ENCODE data around the gene ITGA3. TPM values are rescaled to one million over a fixed set of nuclear protein-coding genes. Genes with fewer than 3 reads are reported as not detected.

The ITGA3 gene
- total RNA-seq, 1 donor from 2014 or later = 13.2 TPM

DNA sequence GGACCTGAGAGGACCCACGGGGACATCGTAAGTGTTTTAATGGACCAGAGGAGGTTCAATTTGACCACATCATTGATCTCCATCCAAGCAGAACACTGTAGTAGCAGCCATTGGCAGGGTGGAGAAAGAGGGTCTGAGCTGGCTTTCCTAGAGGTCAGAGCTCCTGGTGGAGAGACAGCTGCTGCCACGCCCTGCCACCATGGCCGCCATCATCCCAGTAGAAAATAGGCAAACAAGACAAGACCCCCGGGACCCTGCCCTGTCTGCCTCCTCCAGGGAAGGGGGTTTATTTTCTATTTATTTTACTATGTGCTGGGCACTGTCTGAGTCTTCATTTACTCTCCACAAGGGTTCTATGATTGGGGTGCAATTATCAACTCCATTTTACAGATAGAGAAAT lies 11.4 kb upstream of the ITGA3 start:
- no peak overlapping the region for H3K4me3 Mint-ChIP-seq (ENCODE audit: unreplicated experiment)
- no peak overlapping the region for H3K27ac Mint-ChIP-seq (ENCODE audit: unreplicated experiment)
- TF ChIP-seq, protein P1, sequence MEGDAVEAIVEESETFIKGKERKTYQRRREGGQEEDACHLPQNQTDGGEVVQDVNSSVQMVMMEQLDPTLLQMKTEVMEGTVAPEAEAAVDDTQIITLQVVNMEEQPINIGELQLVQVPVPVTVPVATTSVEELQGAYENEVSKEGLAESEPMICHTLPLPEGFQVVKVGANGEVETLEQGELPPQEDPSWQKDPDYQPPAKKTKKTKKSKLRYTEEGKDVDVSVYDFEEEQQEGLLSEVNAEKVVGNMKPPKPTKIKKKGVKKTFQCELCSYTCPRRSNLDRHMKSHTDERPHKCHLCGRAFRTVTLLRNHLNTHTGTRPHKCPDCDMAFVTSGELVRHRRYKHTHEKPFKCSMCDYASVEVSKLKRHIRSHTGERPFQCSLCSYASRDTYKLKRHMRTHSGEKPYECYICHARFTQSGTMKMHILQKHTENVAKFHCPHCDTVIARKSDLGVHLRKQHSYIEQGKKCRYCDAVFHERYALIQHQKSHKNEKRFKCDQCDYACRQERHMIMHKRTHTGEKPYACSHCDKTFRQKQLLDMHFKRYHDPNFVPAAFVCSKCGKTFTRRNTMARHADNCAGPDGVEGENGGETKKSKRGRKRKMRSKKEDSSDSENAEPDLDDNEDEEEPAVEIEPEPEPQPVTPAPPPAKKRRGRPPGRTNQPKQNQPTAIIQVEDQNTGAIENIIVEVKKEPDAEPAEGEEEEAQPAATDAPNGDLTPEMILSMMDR (IDR thresholded peaks at IDR 0.05; ENCODE audit: partially characterized antibody, unreplicated experiment) = no peak
- peaks cover 7% of the 10 kb centered on the region for H3K9me3 Mint-ChIP-seq (ENCODE audit: unreplicated experiment)
- no peaks in the 10 kb centered on the region for H3K36me3 Mint-ChIP-seq (ENCODE audit: unreplicated experiment)
- no peak for DNase-seq
- peaks cover 9% of the 10 kb centered on the region for H3K27me3 Mint-ChIP-seq (ENCODE audit: unreplicated experiment)
- H3K4me1 Mint-ChIP-seq (ENCODE audit: low read depth, unreplicated experiment) = peaks cover 3% of the 10 kb centered on the region

DNA sequence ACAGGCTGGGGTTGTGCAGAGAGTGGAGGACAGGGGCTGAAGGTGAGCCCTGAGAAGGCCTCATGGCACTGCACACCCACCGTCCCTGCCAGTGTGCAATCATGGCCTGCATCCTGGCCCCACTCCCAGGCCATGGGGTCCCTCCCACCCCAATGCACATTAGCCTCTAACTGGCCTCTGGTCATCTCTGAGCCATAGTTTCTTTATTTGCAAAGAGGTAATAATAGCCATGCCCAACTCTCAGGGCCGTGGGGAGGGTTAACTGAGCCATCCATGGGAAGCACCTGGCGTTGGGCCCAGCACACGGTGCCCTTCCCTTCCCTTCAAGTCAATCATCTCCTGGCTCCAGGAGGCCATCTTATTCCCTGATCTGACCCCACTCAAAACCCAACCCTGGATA lies 10.8 kb upstream of the ITGA3 start:
- Mint-ChIP-seq H3K9me3 (ENCODE audit: unreplicated experiment) (peaks cover 8% of the 10 kb centered on the region), H3K4me3 (ENCODE audit: unreplicated experiment) (no peak overlapping the region), H3K27me3 (ENCODE audit: unreplicated experiment) (peaks cover 10% of the 10 kb centered on the region), H3K36me3 (ENCODE audit: unreplicated experiment) (no peaks in the 10 kb centered on the region), H3K4me1 (ENCODE audit: low read depth, unreplicated experiment) (peaks cover 3% of the 10 kb centered on the region), H3K27ac (ENCODE audit: unreplicated experiment) (no peak overlapping the region)
- TF ChIP-seq, protein P1 (IDR thresholded peaks at IDR 0.05; ENCODE audit: partially characterized antibody, unreplicated experiment) = no peak
- DNase-seq = no peak

DNA sequence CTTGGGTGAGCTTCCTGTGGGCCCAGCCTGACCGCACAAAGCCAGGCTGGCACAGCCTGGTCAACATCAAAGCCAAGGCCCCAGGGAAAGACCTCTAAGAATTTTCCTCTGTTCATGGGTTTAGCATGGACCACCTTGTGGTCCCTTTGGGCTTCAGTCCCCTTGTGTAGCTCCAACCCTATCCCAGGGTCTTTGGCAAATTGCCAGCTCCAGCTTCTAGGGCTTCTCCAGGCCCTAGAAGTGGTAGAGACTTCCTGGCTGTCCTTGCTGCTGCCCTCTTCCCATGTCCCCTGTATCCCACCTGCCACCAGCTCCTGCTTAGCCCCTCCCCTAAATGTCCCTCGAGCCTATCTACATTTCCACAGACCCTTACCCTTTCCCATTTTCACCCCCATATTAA lies 9.7 kb upstream of the ITGA3 start:
- no peak overlapping the region for H3K4me3 Mint-ChIP-seq (ENCODE audit: unreplicated experiment)
- peaks cover 10% of the 10 kb centered on the region for H3K27me3 Mint-ChIP-seq (ENCODE audit: unreplicated experiment)
- no peak for DNase-seq
- H3K36me3 Mint-ChIP-seq (ENCODE audit: unreplicated experiment) = no peaks in the 10 kb centered on the region
- no peak overlapping the region for H3K27ac Mint-ChIP-seq (ENCODE audit: unreplicated experiment)
- H3K9me3 Mint-ChIP-seq (ENCODE audit: unreplicated experiment) = peaks cover 6% of the 10 kb centered on the region
- H3K4me1 Mint-ChIP-seq (ENCODE audit: low read depth, unreplicated experiment) = peaks cover 3% of the 10 kb centered on the region
- TF ChIP-seq, protein P1 (IDR thresholded peaks at IDR 0.05; ENCODE audit: partially characterized antibody, unreplicated experiment) = no peak

DNA sequence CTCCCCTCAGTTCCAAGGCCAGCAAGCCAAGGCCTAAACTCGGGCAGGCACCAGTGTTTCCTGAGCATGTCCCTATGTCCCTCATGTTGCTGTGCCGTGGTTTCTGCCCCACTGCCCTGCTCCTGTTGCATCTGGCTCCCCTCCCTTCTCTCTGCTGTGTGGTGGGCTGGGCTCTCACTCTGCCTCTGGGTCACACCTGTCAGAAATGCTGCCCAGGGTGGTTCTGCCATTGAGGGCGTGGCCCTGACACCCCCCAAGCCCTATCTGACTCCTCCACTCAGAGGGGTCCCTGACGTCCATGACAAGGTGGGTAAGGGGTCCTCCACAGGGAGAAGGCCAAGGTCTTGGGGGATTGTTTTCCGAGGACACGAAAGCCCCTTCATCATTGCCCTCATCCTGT lies 9.2 kb upstream of the ITGA3 start:
- H3K36me3 Mint-ChIP-seq (ENCODE audit: unreplicated experiment) = no peaks in the 10 kb centered on the region
- H3K27ac Mint-ChIP-seq (ENCODE audit: unreplicated experiment) = no peak overlapping the region
- H3K4me1 Mint-ChIP-seq (ENCODE audit: low read depth, unreplicated experiment) = peaks cover 3% of the 10 kb centered on the region
- H3K9me3 Mint-ChIP-seq (ENCODE audit: unreplicated experiment) = peaks cover 6% of the 10 kb centered on the region
- no peak for DNase-seq
- H3K4me3 Mint-ChIP-seq (ENCODE audit: unreplicated experiment) = no peak overlapping the region
- H3K27me3 Mint-ChIP-seq (ENCODE audit: unreplicated experiment) = peaks cover 10% of the 10 kb centered on the region
- TF ChIP-seq, protein P1 (IDR thresholded peaks at IDR 0.05; ENCODE audit: partially characterized antibody, unreplicated experiment) = no peak

DNA sequence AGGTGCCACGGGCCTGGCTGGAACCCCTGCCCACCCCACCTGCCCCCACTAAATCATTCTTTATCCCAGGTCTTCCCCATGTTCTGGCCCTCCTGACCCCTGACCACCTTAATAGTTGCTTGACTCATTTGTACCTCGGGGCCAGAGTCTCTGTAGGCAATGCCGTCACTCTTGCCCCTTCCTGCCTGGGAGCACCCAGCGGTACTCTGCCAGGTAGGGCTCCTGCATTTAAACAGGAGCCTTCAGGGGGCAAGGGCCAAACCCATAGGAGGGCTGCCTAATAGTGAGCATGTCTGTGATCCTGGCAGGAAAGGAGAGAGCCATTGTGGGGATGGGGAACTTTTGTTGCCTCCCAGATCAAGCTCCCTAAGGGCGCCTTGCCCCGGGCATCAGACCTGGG lies 8.8 kb upstream of the ITGA3 start:
- Mint-ChIP-seq H3K36me3 (ENCODE audit: unreplicated experiment) (no peaks in the 10 kb centered on the region), H3K9me3 (ENCODE audit: unreplicated experiment) (peaks cover 7% of the 10 kb centered on the region), H3K27ac (ENCODE audit: unreplicated experiment) (no peak overlapping the region), H3K27me3 (ENCODE audit: unreplicated experiment) (peaks cover 10% of the 10 kb centered on the region), H3K4me3 (ENCODE audit: unreplicated experiment) (no peak overlapping the region), H3K4me1 (ENCODE audit: low read depth, unreplicated experiment) (peaks cover 6% of the 10 kb centered on the region)
- TF ChIP-seq, protein P1 (IDR thresholded peaks at IDR 0.05; ENCODE audit: partially characterized antibody, unreplicated experiment) = no peak
- no peak for DNase-seq
